Muscle layer of colon (tissue), 2 donors: ENCODE data around the gene MRPS27.

Experiments used
- H3K27ac ChIP-seq: one replicate; pipeline ENCODE4 v1.7.0; 2013; ENCODE audit warnings: low read depth, mild to moderate bottlenecking, low read length, moderate library complexity
- H3K27me3 ChIP-seq, 2 donors: one replicate each; pipeline ENCODE4 v1.7.0; 2013; ENCODE audit warnings: low read length in 2 of 2, mild to moderate bottlenecking in 2 of 2; ENCODE audit not compliant: insufficient read depth in 2 of 2, control insufficient read depth in 1 of 2
- H3K36me3 ChIP-seq: one replicate; pipeline ENCODE4 v1.7.0; 2013; ENCODE audit warnings: mild to moderate bottlenecking, low read length; ENCODE audit not compliant: insufficient read depth
- H3K4me1 ChIP-seq: one replicate; pipeline ENCODE4 v1.7.0; 2013; ENCODE audit warnings: mild to moderate bottlenecking, low read length; ENCODE audit not compliant: insufficient read depth
- H3K4me3 ChIP-seq, 2 donors: one replicate each; pipeline ENCODE4 v1.7.0; 2013; ENCODE audit warnings: low read length in 2 of 2, low read depth in 1 of 2, mild to moderate bottlenecking in 1 of 2, moderate library complexity in 1 of 2
- H3K9ac ChIP-seq: one replicate; pipeline ENCODE4 v1.7.0; 2013; ENCODE audit warnings: low read length
- H3K9me3 ChIP-seq: one replicate; pipeline ENCODE4 v1.7.0; 2013; ENCODE audit warnings: mild to moderate bottlenecking, low read length
- donor health status: abdominal sarcoma.
- donor health status: Adenocarcinoma of cecum.

Gene MRPS27

GRCh38 chr5:72209147-72210115, 110.6 kb downstream of the MRPS27 start:
- H3K4me3 ChIP-seq, result no peak overlapping the region
- peaks cover 9% of the 10 kb centered on the region for H3K36me3 ChIP-seq
- peaks cover 9% of the 10 kb centered on the region for H3K4me1 ChIP-seq
- H3K9ac ChIP-seq, result no peak overlapping the region
- no peaks in the 10 kb centered on the region for H3K9me3 ChIP-seq
- no peak overlapping the region for H3K27ac ChIP-seq
- H3K27me3 ChIP-seq, result no peaks in the 10 kb centered on the region

GRCh38 chr5:72208324-72208926, 111.6 kb downstream of the MRPS27 start:
- Histone ChIP-seq H3K27ac (no peak overlapping the region), H3K4me1 (peaks cover 9% of the 10 kb centered on the region), H3K4me3 (no peak overlapping the region), H3K9ac (no peak overlapping the region), H3K36me3 (peaks cover 9% of the 10 kb centered on the region), H3K9me3 (no peaks in the 10 kb centered on the region), H3K27me3 (no peaks in the 10 kb centered on the region)

DNA sequence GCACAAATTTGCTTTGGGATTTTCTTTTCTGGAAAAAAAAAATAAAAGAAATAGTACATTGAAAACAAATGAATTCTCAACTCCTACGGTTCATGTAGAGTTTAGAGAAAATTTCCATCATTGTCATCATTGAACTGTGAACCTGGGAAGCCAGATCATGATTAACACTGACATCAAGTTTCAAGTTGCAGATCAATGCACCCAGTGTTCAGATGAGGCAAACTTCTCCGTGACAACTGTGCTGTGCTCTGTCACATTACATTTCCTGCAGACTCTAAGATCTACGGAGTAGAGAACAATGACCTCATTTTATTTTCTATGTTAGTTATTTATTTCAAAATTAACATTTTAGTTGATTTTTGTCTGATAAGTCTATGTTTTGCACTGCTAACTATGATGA, 113.0 kb downstream of the MRPS27 start:
- Histone ChIP-seq H3K27ac (no peak overlapping the region), H3K27me3 (no peaks in the 10 kb centered on the region), H3K36me3 (peaks cover 9% of the 10 kb centered on the region), H3K9me3 (no peaks in the 10 kb centered on the region), H3K4me1 (peaks cover 9% of the 10 kb centered on the region), H3K4me3 (no peak overlapping the region), H3K9ac (no peak overlapping the region)

DNA sequence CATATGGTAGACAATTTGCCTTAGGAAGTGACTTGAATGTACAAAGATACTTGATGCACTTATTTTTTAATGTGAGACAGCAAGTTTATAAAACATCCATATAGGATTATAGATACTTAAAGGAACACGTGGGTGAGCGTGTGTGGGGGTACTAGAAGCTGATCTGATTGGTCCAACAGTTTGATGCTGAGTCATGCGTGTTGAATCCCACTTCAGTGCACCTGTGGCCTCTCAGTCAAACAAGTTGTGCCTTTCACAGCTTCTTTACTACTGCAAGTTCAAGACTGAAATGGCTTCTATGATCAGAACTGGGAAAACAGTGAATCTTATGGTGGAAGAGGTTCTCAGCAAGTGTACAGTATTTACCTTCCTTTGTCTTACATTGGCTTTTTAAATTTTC, 113.9 kb downstream of the MRPS27 start:
- Histone ChIP-seq H3K4me1 (peaks cover 9% of the 10 kb centered on the region), H3K27me3 (no peaks in the 10 kb centered on the region), H3K27ac (no peak overlapping the region), H3K9ac (no peak overlapping the region), H3K4me3 (no peak overlapping the region), H3K36me3 (peaks cover 9% of the 10 kb centered on the region), H3K9me3 (no peaks in the 10 kb centered on the region)

DNA sequence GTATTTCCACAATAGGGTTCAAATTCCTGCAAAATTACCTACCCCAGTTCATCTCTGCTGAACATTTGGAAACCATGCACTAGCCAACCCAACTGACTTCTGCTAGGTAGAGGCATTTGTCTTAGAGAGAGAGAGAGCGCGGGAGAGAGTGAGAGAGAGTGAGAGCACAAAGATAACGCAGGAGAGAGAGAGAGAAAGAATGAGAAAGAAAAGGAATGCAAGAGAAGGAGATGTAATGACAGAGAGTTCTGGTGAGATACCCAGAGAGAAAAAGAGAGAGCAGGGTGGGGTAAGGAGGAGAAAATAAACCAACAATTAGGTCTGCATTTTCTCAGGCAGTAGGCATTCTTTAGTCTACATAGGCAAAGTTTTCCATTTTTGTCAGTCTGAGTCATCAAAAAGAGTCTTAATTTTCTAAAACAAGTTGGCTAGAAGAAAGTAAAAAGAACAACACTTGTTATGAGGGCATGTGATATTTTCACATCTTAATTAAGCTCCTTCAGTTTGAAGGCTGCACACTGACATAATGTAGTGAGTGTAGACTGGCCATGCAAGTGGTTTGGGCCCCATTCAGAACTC, 114.5 kb downstream of the MRPS27 start:
- Histone ChIP-seq H3K4me1 (peaks cover 3% of the 10 kb centered on the region), H3K4me3 (no peak overlapping the region), H3K27ac (no peak overlapping the region), H3K27me3 (no peaks in the 10 kb centered on the region), H3K9ac (no peak overlapping the region), H3K9me3 (no peaks in the 10 kb centered on the region), H3K36me3 (peaks cover 9% of the 10 kb centered on the region)

- Histone ChIP-seq H3K27me3 (no peaks in the 10 kb centered on the region), H3K4me1 (no peaks in the 10 kb centered on the region), H3K36me3 (peaks cover 9% of the 10 kb centered on the region), H3K9me3 (no peaks in the 10 kb centered on the region), H3K4me3 (no peak overlapping the region), H3K27ac (no peak overlapping the region), H3K9ac (no peak overlapping the region)
These were observed 115.1 kb downstream of the MRPS27 start for GRCh38 chr5:72204946-72205345.

GRCh38 chr5:72203251-72203845, 116.7 kb downstream of the MRPS27 start:
- peaks cover 9% of the 10 kb centered on the region for H3K36me3 ChIP-seq
- H3K4me3 ChIP-seq, result no peak overlapping the region
- H3K9me3 ChIP-seq, result no peaks in the 10 kb centered on the region
- no peaks in the 10 kb centered on the region for H3K4me1 ChIP-seq
- no peak overlapping the region for H3K27ac ChIP-seq
- H3K27me3 ChIP-seq, result no peaks in the 10 kb centered on the region
- H3K9ac ChIP-seq, result no peak overlapping the region

GRCh38 chr5:72202331-72202825, 117.7 kb downstream of the MRPS27 start:
- Histone ChIP-seq H3K4me1 (no peaks in the 10 kb centered on the region), H3K9ac (no peak overlapping the region), H3K9me3 (no peaks in the 10 kb centered on the region), H3K36me3 (peaks cover 9% of the 10 kb centered on the region), H3K4me3 (no peak overlapping the region), H3K27me3 (no peaks in the 10 kb centered on the region), H3K27ac (no peak overlapping the region)

DNA sequence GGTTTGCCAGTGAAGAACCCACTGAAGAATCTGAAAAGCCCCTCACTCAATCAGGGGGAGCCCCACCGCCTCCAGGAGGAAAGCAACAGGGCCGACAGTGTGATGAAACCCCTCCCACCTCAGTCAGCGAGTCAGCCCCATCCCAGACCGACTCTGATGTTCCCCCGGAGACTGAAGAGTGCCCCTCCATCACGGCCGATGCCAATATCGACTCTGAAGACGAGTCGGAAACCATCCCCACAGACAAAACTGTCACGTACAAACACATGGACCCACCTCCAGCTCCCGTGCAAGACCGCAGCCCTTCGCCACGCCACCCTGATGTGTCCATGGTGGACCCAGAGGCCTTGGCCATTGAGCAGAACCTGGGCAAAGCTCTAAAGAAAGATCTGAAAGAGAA, 120.4 kb downstream of the MRPS27 start:
- Histone ChIP-seq H3K9me3 (no peaks in the 10 kb centered on the region), H3K36me3 (peaks cover 6% of the 10 kb centered on the region), H3K27me3 (no peaks in the 10 kb centered on the region), H3K9ac (no peak overlapping the region), H3K4me3 (no peak overlapping the region), H3K27ac (no peak overlapping the region), H3K4me1 (no peaks in the 10 kb centered on the region)

- Histone ChIP-seq H3K9ac (no peak overlapping the region), H3K4me1 (no peaks in the 10 kb centered on the region), H3K36me3 (peaks cover 13% of the 10 kb centered on the region), H3K9me3 (no peaks in the 10 kb centered on the region), H3K27me3 (no peaks in the 10 kb centered on the region), H3K27ac (no peak overlapping the region), H3K4me3 (no peak overlapping the region)
These were observed 122.6 kb downstream of the MRPS27 start for GRCh38 chr5:72197393-72197792.

DNA sequence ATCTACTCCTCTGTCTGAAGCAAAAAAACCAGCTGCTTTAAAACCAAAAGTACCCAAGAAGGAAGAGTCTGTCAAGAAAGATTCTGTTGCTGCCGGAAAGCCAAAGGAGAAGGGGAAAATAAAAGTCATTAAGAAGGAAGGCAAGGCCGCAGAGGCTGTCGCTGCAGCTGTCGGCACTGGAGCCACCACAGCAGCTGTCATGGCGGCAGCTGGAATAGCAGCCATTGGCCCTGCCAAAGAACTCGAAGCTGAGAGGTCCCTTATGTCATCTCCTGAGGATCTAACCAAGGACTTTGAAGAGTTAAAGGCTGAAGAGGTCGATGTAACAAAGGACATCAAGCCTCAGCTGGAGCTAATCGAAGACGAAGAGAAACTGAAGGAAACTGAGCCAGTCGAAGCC, 124.5 kb downstream of the MRPS27 start:
- Histone ChIP-seq H3K4me3 (no peak overlapping the region), H3K27me3 (no peaks in the 10 kb centered on the region), H3K9ac (no peak overlapping the region), H3K36me3 (peaks cover 13% of the 10 kb centered on the region), H3K4me1 (no peaks in the 10 kb centered on the region), H3K9me3 (no peaks in the 10 kb centered on the region), H3K27ac (no peak overlapping the region)
